GM21447 (cell line): ENCODE results near the gene CERS3.
"Not testable (repeated sequence)": the region's sequence is repeated elsewhere in the genome, so short reads cannot be mapped to it uniquely, and the experiment has no call there.

ENCODE experiments used
- ATAC-seq: cut with Tn5 transposase; IDR thresholded peaks from one replicate; pipeline ENCODE4 v1.9.1; 2021; ENCODE audit not compliant: unreplicated experiment

CERS3 gene

DNA sequence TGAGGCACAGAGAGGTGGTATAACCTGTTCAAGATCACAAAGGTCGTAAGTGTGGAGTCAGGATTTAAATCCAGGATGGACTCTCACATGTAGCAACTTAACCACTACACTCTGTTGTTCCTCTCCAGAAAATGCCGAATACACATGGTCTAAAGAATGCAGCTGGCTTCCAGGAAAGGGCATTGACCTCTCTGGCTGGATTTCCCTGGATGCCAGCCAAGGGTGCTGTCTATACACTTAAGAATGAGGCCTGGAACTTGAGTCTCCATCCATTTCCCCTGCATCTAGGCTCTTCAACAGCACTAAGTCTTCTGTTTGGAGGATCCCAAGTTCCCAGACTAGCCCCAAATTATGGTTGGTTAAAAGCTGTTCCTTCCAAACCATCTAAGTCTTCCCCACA lies 60.5 kb downstream of the CERS3 start:
- no peak for ATAC-seq

DNA sequence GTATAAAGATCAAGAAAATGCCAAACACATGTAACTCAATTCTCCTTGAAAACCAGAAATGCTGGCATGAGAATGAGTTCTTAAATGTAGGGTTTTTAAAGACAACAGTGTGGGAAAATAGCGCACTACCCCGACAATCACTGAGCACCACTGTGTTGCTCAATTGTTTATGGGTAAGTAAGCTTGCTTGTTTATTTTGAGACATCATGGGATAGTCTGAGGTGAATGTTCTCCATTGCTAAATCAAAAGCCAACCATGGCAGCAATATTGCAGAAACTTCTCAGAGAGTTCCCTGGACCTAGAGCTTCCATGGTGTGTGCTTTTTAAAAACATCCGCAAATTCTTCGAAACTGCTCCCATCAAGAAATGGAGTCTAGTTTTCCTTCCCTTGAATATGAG lies 62.7 kb downstream of the CERS3 start:
- ATAC-seq = no peak

DNA sequence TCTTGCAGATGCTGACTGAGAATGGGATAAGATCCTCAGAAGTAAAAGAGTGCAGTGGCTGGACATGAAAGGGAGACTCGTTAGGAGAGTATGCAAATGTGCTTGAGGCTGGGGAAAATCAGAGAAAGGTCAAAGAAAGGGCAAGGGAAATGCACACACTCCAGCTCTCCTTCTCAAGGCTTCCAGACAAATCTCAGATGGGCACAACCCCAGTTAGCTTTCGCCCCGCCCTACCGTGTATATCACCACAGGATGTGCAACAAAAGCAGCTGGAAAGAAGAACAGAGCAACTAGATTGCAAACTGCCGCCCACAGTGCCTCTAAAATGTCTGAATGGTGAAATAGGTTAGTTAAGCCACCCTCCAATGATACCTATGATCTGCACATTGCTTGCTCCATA lies 63.9 kb downstream of the CERS3 start:
- ATAC-seq = no peak

DNA sequence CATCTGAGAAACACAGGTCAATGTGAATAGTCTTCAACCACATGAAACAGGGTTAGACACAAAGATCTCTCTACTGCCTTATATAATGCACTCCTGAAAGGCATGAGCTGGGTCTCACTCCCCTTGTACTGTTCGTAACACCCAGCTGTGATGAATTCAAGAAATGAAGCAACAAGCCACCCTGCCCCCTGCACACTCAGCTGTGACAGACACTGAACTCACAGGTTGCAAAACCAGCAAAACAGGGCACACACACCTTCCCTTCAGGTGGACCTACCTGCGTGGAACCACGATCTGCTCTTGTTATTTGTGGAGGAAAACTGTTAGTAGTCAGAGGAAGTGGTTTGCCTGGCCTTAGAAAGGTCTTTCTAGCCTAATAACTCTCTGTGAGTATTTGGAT lies 64.5 kb downstream of the CERS3 start:
- no peak for ATAC-seq

DNA sequence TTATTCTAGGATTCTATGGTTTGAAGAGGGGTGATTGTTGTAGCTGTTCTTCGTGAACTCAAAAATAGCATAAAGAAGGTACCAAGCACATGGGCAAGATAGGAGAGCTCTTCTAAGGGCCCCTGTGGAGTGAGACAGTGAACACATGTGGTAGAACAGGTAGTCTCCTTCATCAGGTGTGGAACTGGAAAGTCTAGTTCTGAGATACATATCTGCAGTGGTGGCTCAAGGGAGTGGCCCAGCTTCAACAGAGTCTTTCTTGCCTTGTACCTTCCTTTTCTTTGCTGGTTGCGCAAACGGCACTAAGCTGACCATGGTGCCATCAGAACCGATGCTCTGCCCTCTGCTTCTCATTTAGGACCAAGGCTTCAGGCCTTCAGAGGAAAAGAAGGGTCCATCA lies 65.2 kb downstream of the CERS3 start:
- no peak for ATAC-seq

DNA sequence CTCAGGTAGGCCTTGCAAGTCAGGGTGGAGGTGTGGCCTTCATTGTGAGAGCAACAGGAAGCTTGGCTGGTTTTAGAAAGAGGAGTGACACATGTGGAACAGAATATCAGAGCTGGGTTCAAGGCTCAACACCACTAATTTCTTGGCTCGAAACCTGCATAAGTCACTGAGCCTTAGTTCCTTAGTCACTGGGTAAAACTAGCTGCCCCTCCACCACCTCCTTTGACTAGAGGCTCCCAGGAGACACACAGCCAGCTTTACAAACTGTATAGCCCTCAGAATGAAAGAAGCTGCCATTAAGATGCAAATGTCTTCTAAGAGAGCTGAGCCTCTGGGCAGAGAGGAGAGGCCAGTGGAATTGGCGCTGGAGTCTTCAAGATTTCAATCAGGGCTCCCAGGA lies 67.7 kb downstream of the CERS3 start:
- peak; percentile 74 for ATAC-seq

DNA sequence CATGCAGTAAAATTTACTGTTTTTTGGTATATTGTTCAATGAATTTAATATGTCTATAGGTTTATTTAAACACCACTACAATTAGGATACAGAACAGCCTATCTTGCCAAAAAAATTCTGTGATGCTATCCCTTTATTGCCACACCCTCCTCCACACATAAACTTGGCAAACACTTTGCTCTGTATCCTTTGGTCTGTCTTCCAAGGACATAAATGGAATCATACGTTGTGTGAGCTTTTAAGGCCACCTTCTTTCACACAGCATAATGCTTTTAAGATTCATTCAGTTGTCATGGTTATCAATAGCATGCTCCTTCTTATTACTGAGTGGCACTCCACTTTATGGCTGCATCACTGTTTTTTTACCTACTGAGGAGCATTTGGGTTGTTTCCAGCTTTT lies 71.5 kb downstream of the CERS3 start:
- ATAC-seq = no peak

DNA sequence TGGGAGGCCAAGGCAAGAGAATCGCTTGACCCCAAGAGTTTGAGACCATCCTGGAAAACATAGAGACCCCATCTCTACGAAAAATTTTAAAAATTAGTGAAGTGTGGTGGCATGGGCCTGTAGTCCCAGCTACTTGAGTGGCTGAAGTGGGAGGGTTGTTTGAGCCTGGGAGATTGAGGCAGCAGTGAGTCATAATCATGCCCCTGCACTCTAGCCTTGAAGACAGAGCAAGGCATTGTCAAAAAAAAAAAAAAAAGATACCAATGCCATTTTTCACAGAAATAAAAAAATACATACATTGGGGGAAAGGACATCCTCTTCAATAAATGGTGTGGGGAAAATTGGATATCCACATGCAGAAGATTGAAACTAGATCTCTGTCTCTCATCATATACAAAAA lies 74.6 kb downstream of the CERS3 start:
- ATAC-seq = no peak

DNA sequence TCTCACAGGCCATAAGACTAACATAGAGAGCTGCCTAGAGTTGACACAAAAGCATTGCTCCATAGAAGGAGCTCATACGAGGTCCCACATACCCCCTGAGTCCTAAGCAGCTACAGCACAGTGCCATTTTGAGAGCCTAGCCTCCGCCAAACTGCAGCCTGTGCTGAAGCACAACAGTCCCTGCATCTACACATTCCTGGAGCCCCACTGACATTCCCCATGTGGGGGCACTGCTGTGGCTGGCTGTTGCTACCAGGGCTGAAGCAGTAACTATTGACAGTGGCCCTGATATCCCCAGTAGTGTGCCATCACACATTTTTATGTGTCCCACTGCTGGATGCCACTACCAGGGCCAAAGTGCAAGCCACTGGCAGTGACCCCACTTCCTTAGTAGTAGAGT lies 80.3 kb downstream of the CERS3 start:
- ATAC-seq = no peak

DNA sequence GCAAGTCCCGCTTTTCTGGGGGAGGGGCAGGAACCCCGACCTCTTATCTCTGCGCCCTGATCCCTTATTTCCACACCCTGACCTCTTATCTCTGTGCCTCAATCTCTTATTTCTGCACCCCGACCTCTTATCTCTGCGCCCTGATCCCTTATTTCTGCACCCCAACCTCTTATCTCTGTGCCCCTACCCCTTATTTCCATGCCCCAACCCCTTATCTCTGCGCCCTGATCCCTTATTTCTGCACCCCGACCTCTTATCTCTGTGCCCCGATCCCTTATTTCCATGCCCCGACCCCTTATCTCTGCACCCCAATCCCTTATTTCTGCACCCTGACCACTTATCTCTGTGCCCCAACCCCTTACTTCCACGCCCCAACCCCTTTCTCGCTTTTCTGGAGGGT lies 87.7 kb downstream of the CERS3 start:
- ATAC-seq = not testable (repeated sequence)

DNA sequence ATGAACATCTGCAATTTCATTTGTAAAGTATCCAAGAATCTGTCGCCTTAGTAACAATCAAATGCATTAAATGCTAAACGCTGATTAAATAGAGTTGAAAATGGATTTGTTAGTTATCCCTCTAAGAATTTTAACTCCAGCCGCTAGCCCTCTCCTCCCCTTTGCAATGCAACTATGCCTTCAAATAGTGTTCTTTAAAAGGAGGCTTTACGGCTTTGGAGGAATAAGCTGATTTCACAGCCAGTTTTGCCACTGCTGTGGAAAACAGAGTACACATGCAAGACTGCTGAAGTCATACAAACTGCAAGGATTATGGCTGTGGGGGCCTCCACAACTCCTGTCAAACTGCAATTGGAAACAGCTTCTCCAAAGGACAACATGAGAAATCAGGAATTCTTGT lies 89.2 kb downstream of the CERS3 start:
- no peak for ATAC-seq

DNA sequence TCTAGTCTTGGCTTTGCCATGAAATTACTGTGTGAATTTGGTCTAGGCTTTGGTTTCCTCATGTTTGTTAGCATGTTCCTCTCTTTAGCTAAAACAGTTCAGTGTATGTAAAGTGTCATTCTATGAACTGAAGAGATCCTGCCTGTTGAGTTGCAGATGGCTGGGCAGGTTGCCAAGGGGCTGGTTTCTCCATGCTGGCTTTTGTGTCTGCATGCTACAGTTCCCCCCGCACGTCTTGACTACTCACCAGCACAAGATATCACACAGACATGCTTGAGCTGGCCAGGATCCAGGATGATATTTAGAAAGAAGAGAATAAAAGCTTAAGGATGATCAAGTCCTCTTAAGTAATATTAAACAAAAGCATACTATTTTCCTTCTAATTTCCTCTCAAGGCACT lies 90.2 kb downstream of the CERS3 start:
- ATAC-seq = peak; percentile 84

DNA sequence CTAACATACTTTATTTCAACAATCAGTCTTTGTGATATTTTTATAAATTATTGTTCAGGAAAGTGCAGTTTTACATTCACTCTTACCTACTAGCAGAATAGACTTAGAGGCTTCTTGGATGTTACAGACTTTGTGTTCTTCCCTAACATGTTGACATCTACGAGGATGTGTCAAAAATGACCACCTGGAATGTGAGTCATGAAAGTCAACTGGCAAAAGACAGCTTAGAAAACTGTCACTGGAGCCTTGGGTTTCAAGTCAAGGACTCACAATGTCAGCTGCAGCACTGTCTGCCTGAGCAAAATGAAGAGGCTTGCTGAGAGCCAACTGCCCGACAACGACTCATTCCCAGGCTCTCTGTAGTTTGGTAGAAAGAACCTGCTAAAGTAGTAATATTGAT lies 91.5 kb downstream of the CERS3 start:
- no peak for ATAC-seq

DNA sequence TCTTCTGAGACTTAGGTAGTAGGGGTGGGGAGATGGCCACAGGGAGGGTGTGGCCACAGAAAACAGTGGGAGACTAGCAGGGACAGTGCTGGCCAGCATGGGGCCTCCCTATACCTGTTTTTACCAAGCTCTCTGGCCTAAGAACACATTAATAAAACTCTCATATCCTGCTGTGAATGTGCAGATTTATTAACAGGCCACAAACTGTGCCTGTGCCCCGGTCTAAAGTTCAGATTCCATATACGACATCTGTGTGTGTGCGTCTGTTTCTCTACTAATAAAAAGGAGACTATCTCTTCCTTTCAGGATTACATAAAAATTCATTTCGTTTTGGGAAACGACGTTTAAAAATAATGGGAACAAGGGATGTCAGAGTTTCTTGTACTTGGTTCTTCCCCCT lies 94.2 kb downstream of the CERS3 start:
- ATAC-seq = no peak

DNA sequence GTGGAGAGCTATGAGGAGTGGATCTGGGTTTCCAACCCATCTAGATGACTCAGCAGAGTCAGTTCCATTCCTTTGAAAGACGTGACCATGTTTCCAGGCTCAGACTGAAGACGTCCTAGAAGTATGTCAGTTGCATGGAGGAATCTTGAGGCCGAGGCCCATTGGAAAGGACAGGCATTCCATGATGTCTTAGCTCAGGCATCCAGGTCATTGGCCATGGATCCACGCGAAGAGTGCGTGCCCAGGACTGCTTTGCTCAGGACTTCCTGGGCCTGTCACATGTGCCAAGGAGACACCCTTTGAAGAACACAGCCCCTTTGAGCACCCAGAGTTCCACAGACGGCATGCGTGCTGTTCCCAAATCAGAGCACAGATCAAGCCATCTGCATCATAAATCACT lies 94.7 kb downstream of the CERS3 start:
- ATAC-seq = no peak

DNA sequence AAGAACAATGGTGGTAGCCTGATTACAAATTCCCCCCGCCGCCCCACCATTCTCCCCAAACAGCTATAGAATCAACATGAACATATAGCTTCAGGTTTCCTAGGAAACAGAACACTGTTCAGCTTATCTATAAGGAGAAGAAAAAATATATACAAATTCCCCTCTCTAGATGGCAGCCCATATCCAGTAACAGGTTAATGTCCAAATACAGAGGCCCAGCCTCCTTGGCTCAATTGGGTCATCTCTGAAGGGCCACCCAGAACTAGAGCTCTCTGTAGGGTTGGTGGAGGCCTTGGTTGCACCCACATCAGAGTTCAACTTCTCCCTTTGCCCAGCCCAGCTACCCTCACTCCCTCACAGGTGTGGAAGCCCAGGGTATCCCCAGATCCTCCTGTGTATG lies 95.4 kb downstream of the CERS3 start:
- no peak for ATAC-seq

DNA sequence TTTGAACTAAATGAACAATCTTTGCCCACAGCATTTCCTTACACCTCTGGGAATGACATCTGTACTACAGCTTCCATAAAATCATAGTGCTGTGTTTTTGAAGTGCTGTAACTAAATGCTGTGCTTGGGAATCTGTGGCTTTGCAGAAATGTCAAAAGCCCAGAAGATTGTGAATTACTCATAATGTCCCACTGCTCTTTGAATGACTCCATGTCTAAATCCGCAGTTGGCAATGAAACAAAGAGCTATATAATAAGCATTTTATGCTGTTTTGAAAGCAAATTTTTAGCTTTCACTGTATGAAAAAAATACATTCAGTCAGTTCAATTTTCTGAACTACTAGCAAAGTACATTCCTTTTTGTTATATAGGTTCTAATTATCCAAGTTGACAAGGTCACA lies 98.3 kb downstream of the CERS3 start:
- no peak for ATAC-seq

DNA sequence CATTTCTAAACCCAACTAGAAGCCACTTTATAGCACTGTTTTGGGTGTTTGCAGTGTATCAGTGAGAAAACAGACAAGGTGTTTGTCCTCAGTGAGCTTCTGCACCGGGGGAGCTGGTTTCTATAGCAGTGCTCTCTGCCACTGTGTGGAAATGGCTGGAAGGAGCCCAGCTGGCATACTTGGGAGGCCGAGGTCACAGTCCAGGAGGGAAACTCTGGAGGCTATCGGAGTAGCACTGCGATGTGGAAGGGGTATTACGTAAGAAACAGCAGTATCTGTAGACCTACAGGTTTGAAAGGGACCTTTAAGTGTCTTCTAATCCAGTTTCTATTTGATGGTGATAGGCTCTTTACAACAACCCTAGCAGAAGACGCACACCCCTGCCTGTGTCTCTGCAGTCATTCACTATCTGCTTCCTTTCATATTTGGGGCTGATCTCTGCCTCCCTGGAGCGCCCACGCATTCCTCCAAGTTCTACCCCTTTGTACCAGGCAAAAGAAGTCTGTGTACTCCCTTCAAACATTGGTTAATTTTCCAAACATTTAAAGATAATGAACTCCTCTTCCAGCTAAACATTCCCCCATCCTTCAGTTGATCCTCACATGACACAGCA lies 99.5 kb downstream of the CERS3 start:
- ATAC-seq = no peak

DNA sequence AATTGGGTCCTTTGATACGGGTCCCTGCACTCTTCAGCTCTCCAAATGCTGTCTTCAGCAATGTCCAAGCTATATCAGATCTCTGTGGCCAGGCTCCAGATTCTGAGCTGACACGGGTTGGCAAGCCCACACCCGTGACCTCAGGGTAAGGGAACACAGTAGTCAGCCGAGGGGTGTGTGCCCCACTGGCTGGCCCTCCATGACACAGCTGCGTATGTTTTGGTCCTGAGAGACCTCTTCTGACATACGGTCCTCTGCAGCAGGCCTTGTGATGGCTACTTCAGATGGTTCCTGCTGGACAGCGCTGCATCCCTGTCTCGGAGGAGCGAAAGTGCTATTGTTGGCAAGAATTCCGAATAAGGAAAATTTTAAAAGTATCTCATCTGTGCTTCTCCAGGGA lies 101.8 kb downstream of the CERS3 start:
- no peak for ATAC-seq

DNA sequence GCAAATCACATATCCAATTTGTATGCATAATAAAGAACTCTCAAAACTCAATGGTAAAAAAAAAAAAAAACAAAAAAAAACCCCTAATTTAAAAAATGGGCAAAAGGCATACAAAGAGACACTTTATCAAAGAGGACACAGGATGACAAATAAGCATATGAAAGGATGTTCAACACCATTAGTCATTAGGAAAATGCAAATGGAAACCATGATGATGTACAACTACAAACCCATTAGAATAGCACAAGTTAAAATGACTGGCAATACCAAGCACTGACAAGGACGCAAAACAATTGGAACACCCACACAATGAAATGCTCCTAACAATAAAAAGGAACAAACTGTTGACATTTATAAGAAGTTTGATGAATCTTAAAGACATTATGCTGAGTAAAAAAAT lies 123.6 kb downstream of the CERS3 start:
- ATAC-seq = no peak

DNA sequence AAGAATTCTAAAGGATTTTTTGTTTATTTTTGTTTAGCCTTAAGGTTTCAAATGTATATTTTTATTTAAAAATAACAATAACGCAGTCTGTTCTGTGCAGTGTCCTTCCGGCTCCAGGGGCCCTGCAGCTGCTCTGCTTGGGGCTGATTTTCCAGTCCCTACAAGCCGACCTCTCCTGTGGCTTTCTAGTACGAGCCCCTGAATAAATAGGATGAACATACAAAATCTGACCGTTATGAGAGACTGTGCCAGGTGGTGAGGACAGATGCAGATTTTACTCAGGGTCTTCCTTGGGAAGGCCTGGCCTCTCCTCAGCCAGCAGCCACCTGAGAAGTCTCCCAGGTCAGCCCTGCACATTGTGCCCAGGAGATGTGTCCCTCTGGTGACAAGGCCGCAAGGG lies 127.8 kb downstream of the CERS3 start:
- ATAC-seq = no peak

DNA sequence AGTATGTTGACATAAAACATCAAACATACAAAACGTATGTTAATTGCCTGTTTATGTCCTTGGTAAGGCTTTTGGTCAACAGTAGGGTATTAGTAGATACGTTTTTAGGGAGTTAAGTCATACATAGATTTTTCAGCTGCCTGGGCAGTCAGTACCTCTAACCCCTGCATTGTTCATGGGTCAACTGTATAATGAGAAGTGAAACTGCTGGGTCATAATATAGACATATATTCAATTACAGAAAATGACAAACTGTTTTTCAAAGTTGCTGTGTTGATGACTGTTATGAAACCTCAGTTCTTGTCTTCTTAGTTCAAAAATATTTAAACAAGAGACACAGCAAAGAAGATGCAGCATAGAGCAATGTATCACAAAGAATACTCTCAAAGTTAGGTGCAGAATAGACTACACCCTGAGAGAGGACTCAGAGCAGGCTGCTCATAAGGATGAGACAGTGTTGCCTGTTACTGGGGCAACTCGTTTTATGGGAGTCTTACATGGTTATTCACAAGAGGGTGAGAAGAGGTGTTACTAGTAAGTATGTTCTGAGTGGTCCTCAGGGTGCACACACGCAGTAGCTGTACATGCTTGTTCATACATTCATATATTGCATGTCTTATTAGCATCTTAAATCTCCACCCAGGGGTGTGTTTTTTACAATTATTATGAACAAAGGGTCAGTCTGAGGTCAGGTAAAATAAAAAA lies 133.9 kb downstream of the CERS3 start:
- no peak for ATAC-seq

DNA sequence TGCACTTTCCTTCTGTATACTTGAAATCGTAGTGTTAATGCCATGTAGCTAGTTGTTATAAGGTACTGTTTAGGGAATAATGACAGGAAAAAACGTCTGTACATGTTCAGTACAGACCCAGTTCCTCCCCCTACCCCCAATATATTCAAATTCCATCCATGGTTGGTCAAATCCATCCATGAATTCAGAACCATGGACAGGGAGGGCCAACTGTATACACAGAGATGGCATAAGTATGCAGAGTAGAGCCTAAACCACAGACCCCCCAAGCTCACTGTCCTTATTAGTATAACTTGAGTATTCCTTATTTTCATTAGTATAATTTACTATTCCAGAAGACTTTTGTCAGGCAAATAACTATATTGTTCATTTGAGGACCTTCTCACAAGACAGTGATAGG lies 135.7 kb downstream of the CERS3 start:
- no peak for ATAC-seq
